Measurements from ENCODE around the gene WDR17. TPM values are rescaled to one million over a fixed set of nuclear protein-coding genes. Genes with fewer than 3 reads are reported as not detected.

WDR17 gene
- total RNA-seq, 1 experiment from 2014 or later: 1.3 TPM

GRCh38 chr4:176195184-176195978 lies 129.7 kb downstream of the WDR17 start, which contains the start of gene SPATA4:
SPATA4 (minus strand) TSS chr4:176195585; CDS start chr4:176195562, 23 bp downstream.
- ATAC-seq (peak; percentile 68), DNase-seq (peak; percentile 76)
- H2AFZ ChIP-seq (ENCODE audit: low read length): peak within 1 kb of the TSS; percentile 99
- BruUV-seq (replicated peaks): no TSS peak
- H3K27ac ChIP-seq (ENCODE audit: low read length): peak within 1 kb of the TSS; percentile 64
- no peaks in the 10 kb centered on the region for H3K9me3 ChIP-seq (ENCODE audit: low read length)
- H3K36me3 ChIP-seq (ENCODE audit: low read depth, low read length): no peaks in the 10 kb centered on the region
- no peaks in the 10 kb centered on the region for H3K79me2 ChIP-seq (ENCODE audit: low read length)
- peak within 1 kb of the TSS; percentile 77 for H3K9ac ChIP-seq (ENCODE audit: low read length)
- peak within 1 kb of the TSS; percentile 82 for H3K4me3 ChIP-seq (ENCODE audit: low read length)
- CTCF ChIA-PET: no interaction called here
- peak within 1 kb of the TSS; percentile 97 for H3K4me2 ChIP-seq (ENCODE audit: low read length)
- TF ChIP-seq EZH2phosphoT487 (IDR thresholded peaks at IDR 0.05; ENCODE audit: borderline replicate concordance, low read length) (no peak), CTCF (conservative IDR thresholded peaks at IDR 0.05; ENCODE audit: low read depth, low read length) (no peak), EZH2 (IDR thresholded peaks at IDR 0.05; ENCODE audit: low read length, unreplicated experiment) (no peak)
- H4K20me1 ChIP-seq (ENCODE audit: low read length): no peaks in the 10 kb centered on the region
- peaks cover 43% of the 10 kb centered on the region for H3K4me1 ChIP-seq (ENCODE audit: insufficient read depth, low read length)
- H3K9me2 ChIP-seq (replicated peaks; ENCODE audit: low read length): no peaks in the 10 kb centered on the region
- POLR2A ChIA-PET (ENCODE audit: unreplicated experiment): no interaction called here
- H3F3A ChIP-seq (ENCODE audit: low read length, unreplicated experiment): no peaks in the 10 kb centered on the region
- intact Hi-C loops (cut with micrococcal nuclease): loop anchor here (2.0 kb wide), 1 partner anchor 75 kb away; no protein-coding TSS in a partner anchor
- no peaks in the 10 kb centered on the region for H3K27me3 ChIP-seq (ENCODE audit: low read length)

GRCh38 chr4:176198316-176198903 lies 132.8 kb downstream of the WDR17 start:
- TF ChIP-seq CTCF (conservative IDR thresholded peaks at IDR 0.05; ENCODE audit: low read depth, low read length) (no peak), EZH2 (IDR thresholded peaks at IDR 0.05; ENCODE audit: low read length, unreplicated experiment) (no peak), EZH2phosphoT487 (IDR thresholded peaks at IDR 0.05; ENCODE audit: borderline replicate concordance, low read length) (no peak)
- no peaks in the 10 kb centered on the region for H3K79me2 ChIP-seq (ENCODE audit: low read length)
- DNase-seq (no peak), ATAC-seq (no peak)
- H3K4me1 ChIP-seq (ENCODE audit: insufficient read depth, low read length): peaks cover 21% of the 10 kb centered on the region
- no peaks in the 10 kb centered on the region for H3K36me3 ChIP-seq (ENCODE audit: low read depth, low read length)
- no peaks in the 10 kb centered on the region for H3K9me3 ChIP-seq (ENCODE audit: low read length)
- no peaks in the 10 kb centered on the region for H3K9me2 ChIP-seq (replicated peaks; ENCODE audit: low read length)
- H3K9ac ChIP-seq (ENCODE audit: low read length): no peak overlapping the region
- H3K4me3 ChIP-seq (ENCODE audit: low read length): no peak overlapping the region
- H3K27ac ChIP-seq (ENCODE audit: low read length): no peak overlapping the region
- BruUV-seq (replicated peaks): no TSS peak
- ChIA-PET POLR2A (ENCODE audit: unreplicated experiment) (interaction anchor here (0.6 kb wide), 1 partner anchor 268 kb away, joined by 4 read pairs; no protein-coding TSS in a partner anchor), CTCF (no interaction called here)
- H3K27me3 ChIP-seq (ENCODE audit: low read length): no peaks in the 10 kb centered on the region
- H3K4me2 ChIP-seq (ENCODE audit: low read length): no peak overlapping the region
- H4K20me1 ChIP-seq (ENCODE audit: low read length): no peaks in the 10 kb centered on the region
- intact Hi-C loops (cut with micrococcal nuclease): no loop called here
- no peaks in the 10 kb centered on the region for H3F3A ChIP-seq (ENCODE audit: low read length, unreplicated experiment)
- H2AFZ ChIP-seq (ENCODE audit: low read length): no peak overlapping the region

GRCh38 chr4:176205299-176205698 lies 139.7 kb downstream of the WDR17 start:
- Histone ChIP-seq H3K4me2 (ENCODE audit: low read length) (no peak overlapping the region), H3K4me3 (ENCODE audit: low read length) (no peak overlapping the region), H3K27ac (ENCODE audit: low read length) (no peak overlapping the region), H3K36me3 (ENCODE audit: low read depth, low read length) (no peaks in the 10 kb centered on the region), H2AFZ (ENCODE audit: low read length) (no peak overlapping the region), H3K9ac (ENCODE audit: low read length) (no peak overlapping the region), H3K27me3 (ENCODE audit: low read length) (no peaks in the 10 kb centered on the region), H3K9me2 (replicated peaks; ENCODE audit: low read length) (no peaks in the 10 kb centered on the region), H3K79me2 (ENCODE audit: low read length) (no peaks in the 10 kb centered on the region), H3K9me3 (ENCODE audit: low read length) (no peaks in the 10 kb centered on the region), H4K20me1 (ENCODE audit: low read length) (no peaks in the 10 kb centered on the region), H3K4me1 (ENCODE audit: insufficient read depth, low read length) (no peaks in the 10 kb centered on the region), H3F3A (ENCODE audit: low read length, unreplicated experiment) (no peaks in the 10 kb centered on the region)
- DNase-seq (no peak), ATAC-seq (no peak)
- TF ChIP-seq EZH2 (IDR thresholded peaks at IDR 0.05; ENCODE audit: low read length, unreplicated experiment) (no peak), CTCF (conservative IDR thresholded peaks at IDR 0.05; ENCODE audit: low read depth, low read length) (no peak), EZH2phosphoT487 (IDR thresholded peaks at IDR 0.05; ENCODE audit: borderline replicate concordance, low read length) (no peak)
- no TSS peak for BruUV-seq (replicated peaks)
- intact Hi-C loops (cut with micrococcal nuclease): no loop called here
- CTCF ChIA-PET: no interaction called here
- POLR2A ChIA-PET (ENCODE audit: unreplicated experiment): no interaction called here
